ENCODE results near the gene KLK11.

Gene KLK11

DNA sequence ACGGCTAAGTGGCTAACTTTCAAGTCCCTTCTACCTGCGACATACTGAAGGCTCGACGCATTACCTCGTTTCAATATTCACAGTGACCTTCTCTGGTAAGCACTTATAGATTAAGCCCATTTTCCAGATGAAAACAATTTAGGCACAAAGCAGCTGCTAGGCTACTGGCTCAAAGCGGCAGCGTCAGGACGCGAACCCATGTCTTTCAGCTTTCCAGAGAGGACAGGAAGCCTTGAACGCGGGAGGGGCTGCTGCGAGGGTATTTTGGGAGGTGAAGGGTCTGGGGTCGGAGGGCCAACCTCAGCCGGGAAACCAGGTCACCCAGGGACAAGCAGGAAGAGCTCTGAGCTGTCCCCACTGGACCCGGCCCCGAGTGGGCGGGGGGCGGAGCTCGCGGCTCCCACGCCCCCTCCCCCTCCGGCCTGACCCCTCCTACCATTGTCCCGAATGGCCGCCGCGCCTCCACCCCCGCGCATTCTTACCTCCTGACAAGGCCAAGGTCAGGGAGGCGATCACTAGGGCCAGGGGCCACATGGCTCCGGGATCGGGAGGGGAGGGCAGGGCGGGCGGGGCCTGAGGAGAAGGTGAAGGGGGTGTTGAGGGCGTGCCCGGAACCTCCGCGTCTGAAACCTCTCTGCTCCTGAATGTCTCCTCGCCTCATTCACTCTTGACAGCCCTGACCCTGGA is 38.3 kb upstream of the KLK11 start, which contains the start of gene KLK13:
TSS of gene KLK13 (minus strand) at position 559 of the 687 bp plus-strand sequence. CDS start at position 534, 25 bp downstream.
- DNase-seq (ENCODE audit: low read depth) = no peak
- H3K4me3 ChIP-seq (ENCODE audit: low read depth, low read length) = no peak within 1 kb of the TSS
- TF ChIP-seq, protein P1, sequence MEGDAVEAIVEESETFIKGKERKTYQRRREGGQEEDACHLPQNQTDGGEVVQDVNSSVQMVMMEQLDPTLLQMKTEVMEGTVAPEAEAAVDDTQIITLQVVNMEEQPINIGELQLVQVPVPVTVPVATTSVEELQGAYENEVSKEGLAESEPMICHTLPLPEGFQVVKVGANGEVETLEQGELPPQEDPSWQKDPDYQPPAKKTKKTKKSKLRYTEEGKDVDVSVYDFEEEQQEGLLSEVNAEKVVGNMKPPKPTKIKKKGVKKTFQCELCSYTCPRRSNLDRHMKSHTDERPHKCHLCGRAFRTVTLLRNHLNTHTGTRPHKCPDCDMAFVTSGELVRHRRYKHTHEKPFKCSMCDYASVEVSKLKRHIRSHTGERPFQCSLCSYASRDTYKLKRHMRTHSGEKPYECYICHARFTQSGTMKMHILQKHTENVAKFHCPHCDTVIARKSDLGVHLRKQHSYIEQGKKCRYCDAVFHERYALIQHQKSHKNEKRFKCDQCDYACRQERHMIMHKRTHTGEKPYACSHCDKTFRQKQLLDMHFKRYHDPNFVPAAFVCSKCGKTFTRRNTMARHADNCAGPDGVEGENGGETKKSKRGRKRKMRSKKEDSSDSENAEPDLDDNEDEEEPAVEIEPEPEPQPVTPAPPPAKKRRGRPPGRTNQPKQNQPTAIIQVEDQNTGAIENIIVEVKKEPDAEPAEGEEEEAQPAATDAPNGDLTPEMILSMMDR (IDR thresholded peaks at IDR 0.05; ENCODE audit: control insufficient read depth, extremely low read depth, insufficient read depth) = no peak

DNA sequence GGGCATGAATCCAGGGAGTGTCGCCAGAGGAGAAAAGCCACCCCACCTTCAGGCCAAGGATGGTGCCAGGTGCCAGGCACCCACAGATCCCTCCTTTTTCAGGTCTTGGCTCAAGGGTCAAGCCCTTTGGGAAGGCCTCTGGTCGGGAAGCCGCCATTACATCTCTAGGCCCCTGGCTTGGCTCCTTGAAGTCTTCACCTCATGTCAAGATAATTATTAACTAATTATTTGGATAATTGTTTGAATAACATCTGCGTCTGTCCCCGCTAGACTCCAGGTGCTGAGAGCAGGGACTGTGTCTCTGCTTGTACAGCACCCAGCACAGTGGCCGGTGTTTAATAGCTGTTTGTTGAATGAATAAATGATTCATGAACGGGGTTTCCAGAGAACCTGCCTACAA is 37.2 kb upstream of the KLK11 start:
- no peak for DNase-seq (ENCODE audit: low read depth)
- no peak overlapping the region for H3K4me3 ChIP-seq (ENCODE audit: low read depth, low read length)
- TF ChIP-seq, protein P1 (IDR thresholded peaks at IDR 0.05; ENCODE audit: control insufficient read depth, extremely low read depth, insufficient read depth) = no peak

DNA sequence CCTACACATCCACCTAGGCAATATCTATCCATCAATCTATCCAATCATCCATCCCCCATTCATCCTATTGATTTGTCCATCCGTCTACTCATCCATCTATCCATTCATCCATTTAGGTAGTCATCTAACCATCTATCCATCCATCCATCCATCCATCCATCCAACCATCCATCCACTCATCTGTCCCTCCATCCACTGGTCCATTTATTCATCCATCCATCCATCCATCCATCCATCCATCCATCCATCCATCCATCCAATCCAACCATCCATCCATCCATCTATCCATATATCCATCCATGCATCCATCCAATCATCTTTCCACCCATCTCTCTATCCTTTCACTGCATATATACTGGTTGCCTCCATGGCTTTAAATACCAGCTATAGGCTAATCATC is 34.6 kb upstream of the KLK11 start:
- TF ChIP-seq, protein P1 (IDR thresholded peaks at IDR 0.05; ENCODE audit: control insufficient read depth, extremely low read depth, insufficient read depth) = no peak
- no peak overlapping the region for H3K4me3 ChIP-seq (ENCODE audit: low read depth, low read length)
- no peak for DNase-seq (ENCODE audit: low read depth)

DNA sequence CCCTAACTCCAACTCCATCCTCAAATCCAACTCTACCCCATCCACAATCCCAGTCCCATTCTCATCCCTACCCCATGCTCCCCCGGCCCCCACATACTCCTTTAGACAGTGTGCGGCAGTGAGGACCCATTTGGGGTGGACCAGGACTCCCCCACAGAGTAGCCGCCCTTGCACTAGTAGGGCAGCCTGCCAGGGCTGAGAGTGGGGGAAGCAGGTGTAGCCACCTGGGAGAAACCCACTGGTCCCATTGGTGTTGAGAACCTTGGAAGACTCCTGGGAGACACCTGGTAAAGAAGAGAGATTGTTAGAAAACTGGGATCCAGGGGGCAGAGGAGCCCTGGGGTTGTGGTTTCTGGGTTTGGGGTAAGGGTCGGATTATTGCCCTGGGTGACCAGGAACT is 33.9 kb upstream of the KLK11 start:
- TF ChIP-seq, protein P1 (IDR thresholded peaks at IDR 0.05; ENCODE audit: control insufficient read depth, extremely low read depth, insufficient read depth) = no peak

DNA sequence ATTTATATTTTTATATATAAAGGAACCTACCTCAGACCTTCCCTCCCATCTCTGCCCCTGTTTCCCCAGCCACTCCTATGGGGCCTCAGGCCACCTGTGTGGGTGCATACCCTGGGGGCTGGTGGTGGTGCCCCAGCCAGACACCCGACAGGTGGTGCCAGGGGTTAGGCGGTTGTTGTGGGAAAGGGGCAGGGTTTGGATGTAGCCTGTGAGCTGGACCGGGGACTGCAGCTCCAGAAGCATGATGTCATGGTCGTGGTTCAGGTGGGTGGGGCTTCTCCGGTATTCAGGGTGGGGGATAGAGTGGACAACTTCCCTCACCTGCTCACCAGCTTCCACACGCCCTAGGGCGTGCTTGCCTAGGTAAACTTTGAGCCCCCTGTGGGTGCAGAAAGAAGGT is 33.3 kb upstream of the KLK11 start:
- no peak for DNase-seq (ENCODE audit: low read depth)
- H3K4me3 ChIP-seq (ENCODE audit: low read depth, low read length) = no peak overlapping the region
- TF ChIP-seq, protein P1 (IDR thresholded peaks at IDR 0.05; ENCODE audit: control insufficient read depth, extremely low read depth, insufficient read depth) = no peak

More for the DNA sequence above, 33.9 kb upstream of the KLK11 start:
- H3K4me3 ChIP-seq (ENCODE audit: low read depth, low read length) = no peak overlapping the region
- no peak for DNase-seq (ENCODE audit: low read depth)

DNA sequence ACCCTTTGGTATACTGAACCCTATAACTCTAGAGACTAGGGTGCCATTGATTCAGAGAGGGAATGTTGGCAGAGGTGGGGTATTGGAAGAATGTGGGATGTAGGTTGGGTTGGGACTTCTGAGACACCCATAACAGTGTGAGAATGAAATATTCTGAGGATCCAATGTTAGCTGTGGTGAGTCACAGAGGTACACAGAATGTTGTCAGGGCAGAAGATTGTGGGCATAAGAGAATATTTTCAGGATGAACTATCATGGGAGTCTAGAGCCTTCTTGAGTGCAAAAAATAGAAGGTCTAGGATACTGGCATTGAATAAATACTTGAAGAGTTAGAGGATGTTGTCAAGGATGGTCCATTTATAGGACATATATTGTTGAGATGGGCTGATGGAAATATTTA is 29.4 kb upstream of the KLK11 start:
- TF ChIP-seq, protein P1 (IDR thresholded peaks at IDR 0.05; ENCODE audit: control insufficient read depth, extremely low read depth, insufficient read depth) = no peak
- no peak for DNase-seq (ENCODE audit: low read depth)
- H3K4me3 ChIP-seq (ENCODE audit: low read depth, low read length) = no peak overlapping the region

DNA sequence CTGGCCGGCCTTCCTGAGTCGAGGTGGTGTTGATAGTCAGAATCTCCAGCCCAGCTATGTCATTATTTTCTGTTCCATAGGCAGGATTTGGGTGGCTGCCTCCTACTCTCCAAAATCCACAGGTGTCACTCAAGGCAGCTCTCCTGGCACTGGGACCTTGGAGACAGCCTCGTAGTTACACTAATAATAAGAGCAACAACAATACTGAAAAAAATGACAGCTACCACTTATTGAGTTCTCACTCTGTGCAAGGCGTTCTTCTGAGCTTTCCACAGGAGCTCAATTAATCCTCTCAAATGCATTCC is 20.6 kb upstream of the KLK11 start:
- TF ChIP-seq, protein P1 (IDR thresholded peaks at IDR 0.05; ENCODE audit: control insufficient read depth, extremely low read depth, insufficient read depth) = no peak
- H3K4me3 ChIP-seq (ENCODE audit: low read depth, low read length) = no peak overlapping the region
- DNase-seq (ENCODE audit: low read depth) = no peak

All from LNCaP clone FGC (cell line).